D721Med (cell line): ENCODE measurements around the gene ASXL1.

Source experiments
- DNase-seq: peaks from one replicate; pipeline ENCODE4 v3.0.0; 2011; ENCODE audit warnings: low spot score; ENCODE audit not compliant: insufficient read length
- FAIRE-seq: peaks from 2 replicates; lab custom pipeline; 2011; peaks lifted over from hg19 to GRCh38; lab: Jason Lieb, UNC
- CTCF ChIP-seq: IDR thresholded peaks from 2 replicates; pipeline ENCODE4 v1.5.1; 2012; ENCODE audit warnings: mild to moderate bottlenecking, control low read depth; ENCODE audit not compliant: insufficient read depth; ENCODE audit errors: missing control alignments

The ASXL1 gene

DNA sequence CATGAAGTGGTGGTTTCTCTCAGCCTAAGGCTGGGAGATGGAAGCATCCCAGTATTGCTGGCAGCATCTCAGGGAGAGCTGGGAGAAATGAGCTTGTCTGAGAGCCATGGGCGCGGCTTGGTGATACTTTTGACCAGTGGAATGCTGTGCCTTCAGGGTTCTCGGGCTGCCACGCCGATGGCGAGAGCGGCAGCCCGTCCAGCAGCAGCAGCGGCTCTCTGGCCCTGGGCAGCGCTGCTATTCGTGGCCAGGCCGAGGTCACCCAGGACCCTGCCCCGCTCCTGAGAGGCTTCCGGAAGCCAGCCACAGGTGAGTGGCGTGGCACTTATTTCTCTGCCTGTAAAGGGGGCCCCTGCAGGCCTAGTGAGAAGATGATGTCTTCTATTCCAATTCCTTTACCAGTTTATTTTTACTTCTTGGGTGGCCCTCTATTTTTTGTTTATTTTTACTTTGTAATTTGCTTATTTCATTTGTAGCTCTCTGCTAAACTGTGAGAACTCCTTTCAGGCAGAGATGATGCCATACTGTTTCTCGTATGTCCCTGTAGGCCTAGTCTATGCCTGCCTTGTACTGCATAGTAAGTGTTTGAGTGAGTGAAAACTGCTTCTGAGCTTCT is 71.7 kb downstream of the ASXL1 start:
- FAIRE-seq (no peak), DNase-seq (no peak)
- no peak for TF ChIP-seq CTCF

- FAIRE-seq (no peak), DNase-seq (no peak)
- TF ChIP-seq CTCF: no peak
Observed at GRCh38 chr20:32431457-32431856, 73.3 kb downstream of the ASXL1 start.

DNA sequence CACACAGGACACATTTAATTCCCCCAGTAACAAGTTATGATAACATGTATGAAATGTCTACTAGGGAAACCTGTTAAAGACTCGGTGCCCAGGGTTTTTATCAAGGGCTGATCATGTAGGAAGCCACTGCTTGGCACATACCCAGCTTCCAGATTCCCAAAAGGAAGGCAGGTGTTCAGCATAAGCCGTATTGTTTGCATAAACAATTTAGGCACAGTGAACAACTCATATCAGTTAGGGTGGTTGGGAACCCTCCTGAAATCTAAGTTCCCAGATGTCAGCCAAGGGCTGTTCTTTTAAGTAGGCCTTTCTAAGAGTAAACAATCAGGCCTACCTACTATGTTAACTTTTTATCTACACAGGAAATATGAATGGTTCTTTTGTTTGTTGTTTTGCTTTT is 74.1 kb downstream of the ASXL1 start:
- FAIRE-seq (no peak), DNase-seq (no peak)
- TF ChIP-seq CTCF: no peak

- DNase-seq (no peak), FAIRE-seq (no peak)
- TF ChIP-seq CTCF: no peak
Observed at GRCh38 chr20:32433311-32434021, 75.3 kb downstream of the ASXL1 start.

DNA sequence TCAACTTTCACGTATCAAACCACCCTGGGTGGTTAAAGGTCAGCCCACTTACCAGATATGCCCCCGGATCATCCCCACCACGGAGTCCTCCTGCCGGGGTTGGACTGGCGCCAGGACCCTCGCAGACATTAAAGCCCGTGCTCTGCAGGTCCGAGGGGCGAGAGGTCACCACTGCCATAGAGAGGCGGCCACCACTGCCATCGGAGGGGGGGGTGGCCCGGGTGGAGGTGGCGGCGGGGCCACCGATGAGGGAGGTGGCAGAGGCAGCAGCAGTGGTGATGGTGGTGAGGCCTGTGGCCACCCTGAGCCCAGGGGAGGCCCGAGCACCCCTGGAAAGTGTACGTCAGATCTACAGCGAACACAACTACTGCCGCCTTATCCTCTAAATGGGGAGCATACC is 76.3 kb downstream of the ASXL1 start:
- no peak for TF ChIP-seq CTCF
- FAIRE-seq (no peak), DNase-seq (no peak)

DNA sequence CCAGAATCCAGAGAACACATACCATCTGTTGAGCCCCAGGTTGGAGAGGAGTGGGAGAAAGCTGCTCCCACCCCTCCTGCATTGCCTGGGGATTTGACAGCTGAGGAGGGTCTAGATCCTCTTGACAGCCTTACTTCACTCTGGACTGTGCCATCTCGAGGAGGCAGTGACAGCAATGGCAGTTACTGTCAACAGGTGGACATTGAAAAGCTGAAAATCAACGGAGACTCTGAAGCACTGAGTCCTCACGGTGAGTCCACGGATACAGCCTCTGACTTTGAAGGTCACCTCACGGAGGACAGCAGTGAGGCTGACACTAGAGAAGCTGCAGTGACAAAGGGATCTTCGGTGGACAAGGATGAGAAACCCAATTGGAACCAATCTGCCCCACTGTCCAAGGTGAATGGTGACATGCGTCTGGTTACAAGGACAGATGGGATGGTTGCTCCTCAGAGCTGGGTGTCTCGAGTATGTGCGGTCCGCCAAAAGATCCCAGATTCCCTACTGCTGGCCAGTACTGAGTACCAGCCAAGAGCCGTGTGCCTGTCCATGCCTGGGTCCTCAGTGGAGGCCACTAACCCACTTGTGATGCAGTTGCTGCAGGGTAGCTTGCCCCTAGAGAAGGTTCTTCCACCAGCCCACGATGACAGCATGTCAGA is 77.4 kb downstream of the ASXL1 start:
- DNase-seq: no peak
- no peak for TF ChIP-seq CTCF
- FAIRE-seq: no peak
